IMR-90 (cell line): ENCODE results near the gene CNDP1. TPM values are rescaled to one million over a fixed set of nuclear protein-coding genes. Genes with fewer than 3 reads are reported as not detected.

Experiments
- ATAC-seq: fragments of 200-7000 bp; cut with Tn5 transposase; 2 replicates; pipeline ENCODE4 v1.9.1; 2020; ENCODE audit warnings: low read depth, mild to moderate bottlenecking, moderate library complexity
- BruUV-seq: library from RNA; stranded (reverse); fragments of 400-500 nt; replicated peaks from 2 replicates; lab custom pipeline; 2021; lab: Mats Ljungman, UMichigan
- CTCF ChIA-PET: fragments of 300-600 bp; formaldehyde crosslinking; extraction: SDS; loops from one replicate; lab custom pipeline; 2021; ENCODE audit warnings: antibody characterized with exemption; lab: Yijun Ruan, JAX
- POLR2A ChIA-PET: fragments of 300-600 bp; sonication (Branson Sonifier 250); formaldehyde crosslinking; loops from one replicate; lab custom pipeline; 2022; ENCODE audit warnings: antibody characterized with exemption; ENCODE audit not compliant: unreplicated experiment; lab: Charles Lee
- DNase-seq: peaks from one replicate; pipeline ENCODE4 v3.0.0; 2013
- H2AFZ ChIP-seq: replicated peaks from 2 replicates; pipeline ENCODE3; 2013; ENCODE audit warnings: low read length, mild to moderate bottlenecking; ENCODE audit not compliant: poor library complexity
- H2AK5ac ChIP-seq: 2 replicates; pipeline ENCODE4 v1.6.1; 2013; ENCODE audit warnings: low read depth, low read length, inconsistent platforms
- H2AK9ac ChIP-seq: replicated peaks from 2 replicates; pipeline ENCODE3; 2013; ENCODE audit warnings: mild to moderate bottlenecking, low read depth, low read length, moderate library complexity; ENCODE audit not compliant: poor library complexity
- H2BK120ac ChIP-seq: 2 replicates; pipeline ENCODE4 v1.6.1; 2013; ENCODE audit warnings: low read depth, low read length, inconsistent platforms
- H2BK15ac ChIP-seq: 3 replicates; pipeline ENCODE4 v1.6.1; 2013; ENCODE audit warnings: low read depth, low read length, inconsistent platforms
- H2BK20ac ChIP-seq: 2 replicates; pipeline ENCODE4 v1.6.1; 2013; ENCODE audit warnings: low read depth, mild to moderate bottlenecking, inconsistent platforms, low read length, moderate library complexity
- H2BK5ac ChIP-seq: 2 replicates; pipeline ENCODE4 v1.6.1; 2013; ENCODE audit warnings: mild to moderate bottlenecking, low read depth, low read length, inconsistent platforms; ENCODE audit not compliant: poor library complexity, severe bottlenecking
- H3K14ac ChIP-seq: replicated peaks from 2 replicates; pipeline ENCODE4 v1.6.1; 2013; ENCODE audit warnings: low read depth, low read length, inconsistent platforms
- H3K18ac ChIP-seq: 2 replicates; pipeline ENCODE4 v1.6.1; 2013; ENCODE audit warnings: low read depth, low read length, control low read depth
- H3K23ac ChIP-seq: 2 replicates; pipeline ENCODE4 v1.6.1; 2013; ENCODE audit warnings: low read depth, low read length, inconsistent platforms
- H3K27ac ChIP-seq: 2 replicates; pipeline ENCODE4 v1.5.1; 2013; ENCODE audit warnings: mild to moderate bottlenecking, control low read depth, low read length; ENCODE audit not compliant: insufficient read depth
- H3K27me3 ChIP-seq: 2 replicates; pipeline ENCODE4 v1.6.1; 2013; ENCODE audit warnings: low read length; ENCODE audit not compliant: control insufficient read depth, insufficient read depth
- H3K36me3 ChIP-seq: 2 replicates; pipeline ENCODE4 v1.6.1; 2013; ENCODE audit warnings: low read length, mixed read lengths; ENCODE audit not compliant: control insufficient read depth, insufficient read depth
- H3K4ac ChIP-seq: 2 replicates; pipeline ENCODE4 v1.6.1; 2013; ENCODE audit warnings: low read depth, low read length, inconsistent platforms
- H3K4me1 ChIP-seq: 2 replicates; pipeline ENCODE4 v1.6.1; 2013; ENCODE audit warnings: low read length, mixed read lengths; ENCODE audit not compliant: control insufficient read depth, insufficient read depth
- H3K4me2 ChIP-seq: 2 replicates; pipeline ENCODE4 v1.6.1; 2013; ENCODE audit warnings: low read depth, mild to moderate bottlenecking, control low read depth, low read length, moderate library complexity
- H3K4me3 ChIP-seq: 2 replicates; pipeline ENCODE4 v1.5.1; 2013; ENCODE audit warnings: low read depth, mild to moderate bottlenecking, control low read depth, low read length, moderate library complexity; ENCODE audit not compliant: insufficient read depth
- H3K56ac ChIP-seq: 2 replicates; pipeline ENCODE4 v1.6.1; 2013; ENCODE audit warnings: low read length, inconsistent platforms; ENCODE audit not compliant: insufficient read depth; ENCODE audit errors: extremely low read depth
- H3K79me1 ChIP-seq, 2 experiments: 2 replicates each; pipeline ENCODE4 v1.6.1; 2013; ENCODE audit warnings: low read length in 2 of 2, inconsistent platforms in 1 of 2, low read depth in 1 of 2
- H3K9ac ChIP-seq: 2 replicates; pipeline ENCODE4 v1.6.1; 2013; ENCODE audit warnings: low read depth, low read length, control low read depth
- H3K9me1 ChIP-seq: 2 replicates; pipeline ENCODE4 v1.6.1; 2013; ENCODE audit warnings: low read length, inconsistent platforms; ENCODE audit not compliant: insufficient read depth
- H3K9me3 ChIP-seq: 2 replicates; pipeline ENCODE4 v1.6.1; 2013; ENCODE audit warnings: low read length; ENCODE audit not compliant: control insufficient read depth, insufficient read depth
- H4K20me1 ChIP-seq: 2 replicates; pipeline ENCODE4 v1.6.1; 2013; ENCODE audit warnings: low read length, inconsistent platforms; ENCODE audit not compliant: insufficient read depth
- H4K5ac ChIP-seq: 2 replicates; pipeline ENCODE4 v1.6.1; 2013; ENCODE audit warnings: mild to moderate bottlenecking, low read depth, low read length, control low read depth
- H4K8ac ChIP-seq, 2 experiments: 2 replicates each; pipeline ENCODE4 v1.6.1; 2013; ENCODE audit warnings: low read depth in 2 of 2, low read length in 2 of 2, control low read depth in 1 of 2, inconsistent platforms in 1 of 2
- H4K91ac ChIP-seq: 2 replicates; pipeline ENCODE4 v1.6.1; 2013; ENCODE audit warnings: low read depth, low read length, inconsistent platforms; ENCODE audit not compliant: insufficient read depth
- BHLHE40 ChIP-seq: fragments of 150-350 bp; IDR thresholded peaks from 2 replicates; pipeline ENCODE4 v1.6.1; 2016; ENCODE audit warnings: mild to moderate bottlenecking, low read depth, low read length
- CEBPB ChIP-seq: IDR thresholded peaks from 2 replicates; pipeline ENCODE4 v1.6.1; 2012; ENCODE audit warnings: low read depth, low read length, improper control_type of control experiment
- CHD1 ChIP-seq: IDR thresholded peaks from 2 replicates; pipeline ENCODE4 v1.6.1; 2012; ENCODE audit warnings: low read depth, low read length, improper control_type of control experiment
- CTCF ChIP-seq: conservative IDR thresholded peaks from 2 replicates; pipeline ENCODE4 v1.5.1; 2012; ENCODE audit warnings: mild to moderate bottlenecking, low read depth, low read length, improper control_type of control experiment
- ELK1 ChIP-seq: fragments of 150-350 bp; IDR thresholded peaks from 2 replicates; pipeline ENCODE4 v1.6.1; 2016; ENCODE audit warnings: low read depth, mild to moderate bottlenecking, low read length, moderate library complexity, borderline replicate concordance
- FOS ChIP-seq: fragments of 150-350 bp; IDR thresholded peaks from 2 replicates; pipeline ENCODE4 v1.6.1; 2016; ENCODE audit warnings: low read depth, low read length
- MAFK ChIP-seq: IDR thresholded peaks from 2 replicates; pipeline ENCODE4 v1.6.1; 2012; ENCODE audit warnings: low read depth, low read length, improper control_type of control experiment
- MAZ ChIP-seq: IDR thresholded peaks from 2 replicates; pipeline ENCODE4 v1.6.1; 2012; ENCODE audit warnings: low read depth, mild to moderate bottlenecking, low read length, improper control_type of control experiment, moderate library complexity, borderline replicate concordance
- MXI1 ChIP-seq: IDR thresholded peaks from 2 replicates; pipeline ENCODE4 v1.6.1; 2012; ENCODE audit warnings: low read depth, mild to moderate bottlenecking, low read length, moderate library complexity, borderline replicate concordance
- NFE2L2 ChIP-seq: fragments of 150-350 bp; IDR thresholded peaks from 2 replicates; pipeline ENCODE4 v1.6.1; 2016; ENCODE audit warnings: low read depth, mild to moderate bottlenecking, low read length
- POLR2A ChIP-seq: IDR thresholded peaks from 2 replicates; pipeline ENCODE4 v1.6.1; 2012; ENCODE audit warnings: mild to moderate bottlenecking, low read depth, low read length
- RAD21 ChIP-seq: IDR thresholded peaks from 2 replicates; pipeline ENCODE4 v1.6.1; 2012; ENCODE audit warnings: low read length, improper control_type of control experiment
- RCOR1 ChIP-seq: IDR thresholded peaks from 2 replicates; pipeline ENCODE4 v1.6.1; 2012; ENCODE audit warnings: mild to moderate bottlenecking, low read length, improper control_type of control experiment; ENCODE audit not compliant: insufficient replicate concordance
- RFX5 ChIP-seq: IDR thresholded peaks from 2 replicates; pipeline ENCODE4 v1.8.0; 2012; ENCODE audit warnings: low read depth, mild to moderate bottlenecking, low read length, moderate library complexity
- SMC3 ChIP-seq: fragments of 150-350 bp; IDR thresholded peaks from 2 replicates; pipeline ENCODE4 v1.6.1; 2016; ENCODE audit warnings: low read depth, mild to moderate bottlenecking, antibody characterized with exemption, low read length, moderate library complexity
- USF2 ChIP-seq: fragments of 150-350 bp; IDR thresholded peaks from 2 replicates; pipeline ENCODE4 v1.6.1; 2017; ENCODE audit warnings: mild to moderate bottlenecking, antibody characterized with exemption, low read length, low read depth
- WGBS, 2 experiments: methylation state at CpG; one replicate each; pipeline versions ENCODE4 v1.1.5 to v1.1.7; 2013; ENCODE audit warnings: missing lambda C conversion rate in 2 of 2; ENCODE audit not compliant: insufficient read length in 1 of 2; ENCODE audit errors: extremely low coverage in 2 of 2; 5-methylcytosine and 5-hydroxymethylcytosine counted together
- dilution Hi-C: fragments of 300-500 bp; cut with HindIII; formaldehyde crosslinking; loops from one replicate; pipeline ENCODE4 v1.14.3; 2018; ENCODE audit warnings: low sequenced_read_pairs; ENCODE audit not compliant: unreplicated experiment
- in situ Hi-C: fragments of 300-500 bp; cut with MboI; formaldehyde crosslinking; loops from 3 replicates; pipeline ENCODE4 v1.14.3; 2019; ENCODE audit warnings: low sequenced_read_pairs, inconsistent platforms, mixed read lengths
- intact Hi-C: fragments of 100-400 bp; cut with micrococcal nuclease; formaldehyde crosslinking; loops from 2 replicates; pipeline ENCODE4 v1.10.0; 2022
- polyA plus RNA-seq, 3 experiments: library from polyadenylated mRNA; depleted of rRNA; stranded (reverse); fragments of >200 nt; gene quantifications; 2 replicates each; pipeline ENCODE4 v1.2.3, GENCODE V29; 2012; ENCODE audit warnings: low replicate concordance in 1 of 3
- total RNA-seq: library from RNA; depleted of rRNA; stranded (reverse); fragments of >200 nt; gene quantifications from 2 replicates; pipeline ENCODE4 v1.2.3, GENCODE V29; 2012

Gene CNDP1
- total and polyA plus RNA-seq, 2 of the 4 experiments (the other 2 are of a cell fraction) = not detected

- Histone ChIP-seq H3K4ac (no peak overlapping the region), H3K27me3 (peaks cover 19% of the 10 kb centered on the region), H3K23ac (no peak overlapping the region), H3K18ac (no peak overlapping the region), H3K36me3 (no peaks in the 10 kb centered on the region), H3K4me1 (no peaks in the 10 kb centered on the region), H3K14ac (no peak overlapping the region), H4K20me1 (no peaks in the 10 kb centered on the region), H2BK15ac (no peak overlapping the region), H2BK5ac (no peak overlapping the region), H2AFZ (no peak overlapping the region), H3K4me3 (no peak overlapping the region), H2AK9ac (no peak overlapping the region), H3K9me1 (no peaks in the 10 kb centered on the region), H3K27ac (no peak overlapping the region), H4K91ac (no peak overlapping the region), H3K79me1 (no peaks in the 10 kb centered on the region), H2BK20ac (no peak overlapping the region), H4K8ac (no peak overlapping the region), H3K4me2 (no peak overlapping the region), H4K5ac (no peak overlapping the region), H2BK120ac (no peak overlapping the region), H2AK5ac (no peak overlapping the region), H3K56ac (no peak overlapping the region), H3K9me3 (no peaks in the 10 kb centered on the region), H3K9ac (no peak overlapping the region)
- in situ Hi-C loops (no loop called here), dilution Hi-C loops (no loop called here), intact Hi-C loops (no loop called here)
- POLR2A ChIA-PET = no interaction called here
- no TSS peak for BruUV-seq
- TF ChIP-seq NFE2L2 (no peak), MXI1 (no peak), MAZ (no peak), USF2 (no peak), ELK1 (no peak), BHLHE40 (no peak), FOS (no peak), SMC3 (no peak), RFX5 (no peak), CHD1 (no peak), CTCF (no peak), MAFK (no peak), POLR2A (no peak), CEBPB (no peak), RAD21 (no peak), RCOR1 (no peak)
- DNase-seq = no peak
- CTCF ChIA-PET = no interaction called here
- ATAC-seq = no peak
- WGBS, 2 experiments = 49% methylated on average over 4 of the region's 5 CpGs; no CpG with 5 or more reads in 1 of the 2 experiments
Measured at GRCh38 chr18:74577019-74577418, 42.7 kb downstream of the CNDP1 start.
